Lower leg skin (tissue), 3 donors: Measurements from ENCODE around the gene SIVA1.

ENCODE experiments used
- POLR2A ChIP-seq, 2 donors: fragments of 450-650 bp; IDR thresholded peaks; one replicate each; pipeline ENCODE4 v1.6.1; 2016 to 2017; ENCODE audit warnings: antibody characterized with exemption in 2 of 2, mild to moderate bottlenecking in 1 of 2, moderate library complexity in 1 of 2
- TF ChIP-seq, protein P1 (sequence below), 3 donors: fragments of 450-650 bp; IDR thresholded peaks; one replicate each; pipeline ENCODE4 v1.5.1; 2016; ENCODE audit warnings: antibody characterized with exemption in 3 of 3, mild to moderate bottlenecking in 3 of 3, moderate library complexity in 2 of 3

DNA sequence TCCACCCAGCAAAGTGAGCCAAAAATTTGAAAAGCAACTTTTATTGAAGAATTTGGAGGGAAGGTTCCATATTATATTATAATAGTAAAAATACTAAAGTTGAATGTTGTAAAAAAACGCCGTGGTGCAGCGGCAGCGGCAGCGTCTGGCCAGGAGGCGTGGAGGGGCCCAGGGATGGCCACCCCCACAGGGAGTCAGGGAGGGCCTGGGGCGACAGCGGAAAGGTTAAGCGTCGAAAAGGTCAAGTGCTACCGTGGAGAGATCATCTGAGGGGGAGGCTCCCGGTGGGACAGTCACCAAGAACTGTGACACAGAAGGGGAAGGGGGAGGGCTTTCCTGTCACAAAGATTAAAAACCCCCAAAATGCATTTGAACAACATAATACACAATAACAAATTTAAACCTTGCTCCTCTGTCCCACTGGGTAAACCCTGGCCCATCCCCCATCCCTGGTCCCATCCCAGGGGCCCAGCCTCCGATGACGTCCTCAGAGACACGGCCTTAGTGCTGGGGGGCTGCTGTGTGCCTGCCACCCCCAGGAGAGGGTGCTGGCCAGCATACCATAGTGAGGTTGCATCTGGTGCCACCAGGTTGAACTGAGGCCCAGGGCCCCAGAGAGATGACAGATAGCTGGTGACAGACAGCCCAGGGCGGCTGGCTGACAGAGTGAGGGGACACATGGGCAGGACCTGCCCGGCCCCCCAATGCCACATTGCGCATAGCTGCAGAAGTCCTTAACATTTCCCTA lies 16.6 kb downstream of the SIVA1 start:
- TF ChIP-seq, protein P1, sequence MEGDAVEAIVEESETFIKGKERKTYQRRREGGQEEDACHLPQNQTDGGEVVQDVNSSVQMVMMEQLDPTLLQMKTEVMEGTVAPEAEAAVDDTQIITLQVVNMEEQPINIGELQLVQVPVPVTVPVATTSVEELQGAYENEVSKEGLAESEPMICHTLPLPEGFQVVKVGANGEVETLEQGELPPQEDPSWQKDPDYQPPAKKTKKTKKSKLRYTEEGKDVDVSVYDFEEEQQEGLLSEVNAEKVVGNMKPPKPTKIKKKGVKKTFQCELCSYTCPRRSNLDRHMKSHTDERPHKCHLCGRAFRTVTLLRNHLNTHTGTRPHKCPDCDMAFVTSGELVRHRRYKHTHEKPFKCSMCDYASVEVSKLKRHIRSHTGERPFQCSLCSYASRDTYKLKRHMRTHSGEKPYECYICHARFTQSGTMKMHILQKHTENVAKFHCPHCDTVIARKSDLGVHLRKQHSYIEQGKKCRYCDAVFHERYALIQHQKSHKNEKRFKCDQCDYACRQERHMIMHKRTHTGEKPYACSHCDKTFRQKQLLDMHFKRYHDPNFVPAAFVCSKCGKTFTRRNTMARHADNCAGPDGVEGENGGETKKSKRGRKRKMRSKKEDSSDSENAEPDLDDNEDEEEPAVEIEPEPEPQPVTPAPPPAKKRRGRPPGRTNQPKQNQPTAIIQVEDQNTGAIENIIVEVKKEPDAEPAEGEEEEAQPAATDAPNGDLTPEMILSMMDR (IDR thresholded peaks at IDR 0.05), result no peak
- TF ChIP-seq POLR2A (IDR thresholded peaks at IDR 0.05), result no peak
